ENCODE results near the gene ANKRD23.

The ANKRD23 gene

DNA sequence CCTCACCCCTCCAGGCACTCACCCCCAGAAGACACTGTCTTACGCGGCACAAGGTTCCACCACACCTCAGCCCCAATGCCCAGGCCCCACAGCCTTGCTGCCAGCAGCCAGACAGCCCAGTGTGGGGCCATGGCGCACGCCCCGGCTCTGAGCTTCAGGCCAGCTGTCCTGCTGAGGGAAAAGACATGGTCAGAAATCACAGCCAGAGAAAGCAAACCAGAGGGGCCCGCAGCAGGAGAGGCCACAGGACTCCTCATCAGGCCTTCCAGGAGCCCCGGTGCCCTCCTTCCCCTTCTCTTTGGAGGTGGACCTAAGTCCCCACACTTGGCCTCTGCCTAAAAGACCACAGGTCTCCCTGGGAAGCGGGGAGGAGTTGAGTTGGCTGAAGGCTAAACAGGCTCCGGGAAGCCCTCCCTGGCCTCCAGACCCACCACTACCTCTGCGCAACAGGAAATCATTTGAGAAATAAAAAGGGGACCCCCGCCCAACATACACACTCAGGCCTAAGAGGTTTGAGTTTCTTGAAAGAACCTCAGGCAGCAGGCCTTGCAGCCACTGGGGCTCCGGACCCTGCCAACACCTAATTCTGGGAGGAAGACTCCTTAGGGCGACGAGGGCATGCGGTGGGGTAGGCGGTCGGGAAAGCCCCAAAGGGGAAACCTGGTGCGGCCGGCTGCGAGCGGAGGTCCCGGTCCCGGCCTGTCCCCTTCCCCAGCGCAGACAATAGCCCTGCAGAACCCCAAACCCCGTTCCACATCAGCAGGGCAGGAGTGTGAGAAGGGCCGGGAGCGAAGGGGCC lies 24.1 kb upstream of the ANKRD23 start:
- Histone ChIP-seq H3K9me3 (ENCODE audit: low read length) (no peaks in the 10 kb centered on the region), H3K36me3 (ENCODE audit: insufficient read depth, low read length) (no peaks in the 10 kb centered on the region), H3K4me3 (ENCODE audit: low read depth, low read length, poor library complexity, severe bottlenecking) (peak overlapping the region; percentile 45), H3K79me2 (ENCODE audit: insufficient read depth, low read length) (no peaks in the 10 kb centered on the region), H3K9ac (ENCODE audit: low read length) (no peak overlapping the region), H3K27me3 (ENCODE audit: insufficient read depth, low read length) (0 out of 2 replicates have a peak, but pooled peaks cover 12% of the 10 kb centered on the region), H4K20me1 (ENCODE audit: insufficient read depth, low read length) (no peaks in the 10 kb centered on the region), H2AFZ (ENCODE audit: low read length) (no peak overlapping the region), H3K4me1 (ENCODE audit: insufficient read depth, low read length, severe bottlenecking) (peaks cover 25% of the 10 kb centered on the region), H3K4me2 (ENCODE audit: low read length) (peak overlapping the region; percentile 64), H3K9me2 (ENCODE audit: low read depth, low read length) (no peaks in the 10 kb centered on the region), H3K27ac (ENCODE audit: low read depth, low read length, poor library complexity, severe bottlenecking) (no peak overlapping the region), H3F3A (ENCODE audit: insufficient read depth, low read length) (no peaks in the 10 kb centered on the region)
- TF ChIP-seq, protein P1, sequence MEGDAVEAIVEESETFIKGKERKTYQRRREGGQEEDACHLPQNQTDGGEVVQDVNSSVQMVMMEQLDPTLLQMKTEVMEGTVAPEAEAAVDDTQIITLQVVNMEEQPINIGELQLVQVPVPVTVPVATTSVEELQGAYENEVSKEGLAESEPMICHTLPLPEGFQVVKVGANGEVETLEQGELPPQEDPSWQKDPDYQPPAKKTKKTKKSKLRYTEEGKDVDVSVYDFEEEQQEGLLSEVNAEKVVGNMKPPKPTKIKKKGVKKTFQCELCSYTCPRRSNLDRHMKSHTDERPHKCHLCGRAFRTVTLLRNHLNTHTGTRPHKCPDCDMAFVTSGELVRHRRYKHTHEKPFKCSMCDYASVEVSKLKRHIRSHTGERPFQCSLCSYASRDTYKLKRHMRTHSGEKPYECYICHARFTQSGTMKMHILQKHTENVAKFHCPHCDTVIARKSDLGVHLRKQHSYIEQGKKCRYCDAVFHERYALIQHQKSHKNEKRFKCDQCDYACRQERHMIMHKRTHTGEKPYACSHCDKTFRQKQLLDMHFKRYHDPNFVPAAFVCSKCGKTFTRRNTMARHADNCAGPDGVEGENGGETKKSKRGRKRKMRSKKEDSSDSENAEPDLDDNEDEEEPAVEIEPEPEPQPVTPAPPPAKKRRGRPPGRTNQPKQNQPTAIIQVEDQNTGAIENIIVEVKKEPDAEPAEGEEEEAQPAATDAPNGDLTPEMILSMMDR (IDR thresholded peaks at IDR 0.05; ENCODE audit: low read length): no peak
- no peak for TF ChIP-seq EZH2 (IDR thresholded peaks at IDR 0.05; ENCODE audit: borderline replicate concordance, low read length)

DNA sequence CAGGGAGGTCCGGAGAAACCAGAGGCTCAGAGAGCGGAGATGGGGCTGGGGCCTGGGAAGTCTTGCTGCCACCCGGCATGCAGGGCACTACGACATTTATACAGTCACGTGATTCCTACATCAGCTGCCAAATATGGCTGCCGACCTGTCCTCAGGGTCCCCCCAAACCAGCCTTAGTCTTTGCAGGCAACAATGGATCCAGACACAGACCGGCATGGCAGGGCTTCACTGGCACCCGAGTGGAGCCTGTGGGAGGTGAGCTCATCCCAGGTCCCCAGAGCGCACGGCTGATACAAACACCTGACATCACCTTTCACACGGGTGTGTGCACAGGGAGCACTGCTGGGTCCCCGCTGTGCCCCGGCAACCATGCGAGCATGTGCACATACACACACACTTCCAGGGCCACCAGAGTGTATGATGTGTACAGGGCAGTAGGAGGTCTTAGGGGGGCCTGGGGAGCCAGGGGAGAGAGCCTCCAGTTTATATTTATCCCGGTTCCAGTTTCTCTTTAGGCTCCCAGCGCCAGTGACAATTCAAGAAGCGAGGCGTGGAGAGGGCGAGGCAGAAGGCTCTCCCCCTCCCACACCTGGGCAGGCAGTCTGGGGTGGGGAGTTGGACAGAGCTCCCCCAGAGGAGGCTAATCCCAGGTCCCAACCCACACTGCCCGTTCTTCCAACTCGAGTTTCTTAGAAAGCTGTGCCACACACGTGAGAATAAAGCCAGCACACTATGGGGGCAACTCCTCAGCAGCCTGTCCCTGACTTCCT lies 23.4 kb upstream of the ANKRD23 start:
- H3K4me3 ChIP-seq (ENCODE audit: low read depth, low read length, poor library complexity, severe bottlenecking): peak overlapping the region; percentile 49
- H3K4me2 ChIP-seq (ENCODE audit: low read length): peak overlapping the region; percentile 55
- TF ChIP-seq, protein P1 (IDR thresholded peaks at IDR 0.05; ENCODE audit: low read length): no peak
- no peak for TF ChIP-seq EZH2 (IDR thresholded peaks at IDR 0.05; ENCODE audit: borderline replicate concordance, low read length)
- no peaks in the 10 kb centered on the region for H3K9me2 ChIP-seq (ENCODE audit: low read depth, low read length)
- H3K36me3 ChIP-seq (ENCODE audit: insufficient read depth, low read length): no peaks in the 10 kb centered on the region
- H3K4me1 ChIP-seq (ENCODE audit: insufficient read depth, low read length, severe bottlenecking): peaks cover 25% of the 10 kb centered on the region
- H3K79me2 ChIP-seq (ENCODE audit: insufficient read depth, low read length): no peaks in the 10 kb centered on the region
- no peak overlapping the region for H3K27ac ChIP-seq (ENCODE audit: low read depth, low read length, poor library complexity, severe bottlenecking)
- no peak overlapping the region; the same call in 1 of the 2 replicates for H3K9ac ChIP-seq (ENCODE audit: low read length)
- no peaks in the 10 kb centered on the region for H3F3A ChIP-seq (ENCODE audit: insufficient read depth, low read length)
- no peaks in the 10 kb centered on the region for H3K9me3 ChIP-seq (ENCODE audit: low read length)
- no peak overlapping the region for H2AFZ ChIP-seq (ENCODE audit: low read length)
- H3K27me3 ChIP-seq (ENCODE audit: insufficient read depth, low read length): 0 out of 2 replicates have a peak, but pooled peaks cover 12% of the 10 kb centered on the region
- H4K20me1 ChIP-seq (ENCODE audit: insufficient read depth, low read length): no peaks in the 10 kb centered on the region

- peak overlapping the region; percentile 49 for H3K4me3 ChIP-seq (ENCODE audit: low read depth, low read length, poor library complexity, severe bottlenecking)
- H3K79me2 ChIP-seq (ENCODE audit: insufficient read depth, low read length): no peaks in the 10 kb centered on the region
- peak overlapping the region; percentile 55 for H3K4me2 ChIP-seq (ENCODE audit: low read length)
- H3K27me3 ChIP-seq (ENCODE audit: insufficient read depth, low read length): 0 out of 2 replicates have a peak, but pooled peaks cover 12% of the 10 kb centered on the region
- H3K4me1 ChIP-seq (ENCODE audit: insufficient read depth, low read length, severe bottlenecking): peaks cover 25% of the 10 kb centered on the region
- no peak overlapping the region for H3K27ac ChIP-seq (ENCODE audit: low read depth, low read length, poor library complexity, severe bottlenecking)
- H4K20me1 ChIP-seq (ENCODE audit: insufficient read depth, low read length): no peaks in the 10 kb centered on the region
- no peaks in the 10 kb centered on the region for H3K9me3 ChIP-seq (ENCODE audit: low read length)
- H3F3A ChIP-seq (ENCODE audit: insufficient read depth, low read length): no peaks in the 10 kb centered on the region
- TF ChIP-seq EZH2 (IDR thresholded peaks at IDR 0.05; ENCODE audit: borderline replicate concordance, low read length): no peak
- TF ChIP-seq, protein P1 (IDR thresholded peaks at IDR 0.05; ENCODE audit: low read length): no peak
- no peaks in the 10 kb centered on the region for H3K9me2 ChIP-seq (ENCODE audit: low read depth, low read length)
- no peak overlapping the region for H2AFZ ChIP-seq (ENCODE audit: low read length)
- H3K36me3 ChIP-seq (ENCODE audit: insufficient read depth, low read length): no peaks in the 10 kb centered on the region
- no peak overlapping the region; the same call in 1 of the 2 replicates for H3K9ac ChIP-seq (ENCODE audit: low read length)
Measured at GRCh38 chr2:96866586-96866985, 22.8 kb upstream of the ANKRD23 start.

Measured in OCI-LY1 (cell line).